ENCODE data around the gene SPRED2. TPM values are rescaled to one million over a fixed set of nuclear protein-coding genes. Genes with fewer than 3 reads are reported as not detected.
A peak's percentile ranks its signal among the peaks of the same experiment; 100 is the strongest.

The SPRED2 gene
- total RNA-seq, 2 experiments from 2014 or later = 12.2 to 12.6 TPM

DNA sequence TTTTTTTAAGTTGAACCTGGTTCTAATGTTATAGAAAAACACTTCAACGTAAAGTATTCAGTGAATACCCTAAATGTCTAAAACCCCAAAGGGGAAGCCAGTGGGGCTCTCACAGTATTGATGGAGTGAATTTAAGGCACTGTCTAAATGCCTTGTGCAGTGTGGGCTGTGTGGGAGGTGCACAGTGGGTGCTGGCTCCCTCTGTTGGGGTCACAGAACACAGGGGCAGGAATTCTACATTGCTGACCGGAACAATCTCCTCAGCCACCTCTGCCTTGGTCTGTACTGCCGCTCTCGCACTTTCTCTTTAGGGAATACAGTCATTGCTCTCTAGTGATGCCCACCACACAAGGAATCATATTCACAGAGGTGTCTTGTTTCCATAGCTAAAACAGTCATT, 45.4 kb downstream of the SPRED2 start:
- H3K4me1 Mint-ChIP-seq = peaks cover 36% of the 10 kb centered on the region
- H3K4me3 Mint-ChIP-seq = no peak overlapping the region
- peaks cover 4% of the 10 kb centered on the region for H3K27me3 Mint-ChIP-seq
- ChIA-PET CTCF (no interaction called here), POLR2A (no interaction called here)
- no peak for DNase-seq
- H3K27ac Mint-ChIP-seq = no peak overlapping the region
- H3K36me3 Mint-ChIP-seq (ENCODE audit: low read depth) = no peaks in the 10 kb centered on the region
- no peaks in the 10 kb centered on the region for H3K9me3 Mint-ChIP-seq

GRCh38 chr2:65386344-65386743, 46.1 kb downstream of the SPRED2 start:
- no peak for DNase-seq
- no peak overlapping the region for H3K27ac Mint-ChIP-seq
- H3K9me3 Mint-ChIP-seq = no peaks in the 10 kb centered on the region
- H3K27me3 Mint-ChIP-seq = peaks cover 4% of the 10 kb centered on the region
- H3K36me3 Mint-ChIP-seq (ENCODE audit: low read depth) = no peaks in the 10 kb centered on the region
- ChIA-PET CTCF (no interaction called here), POLR2A (interaction anchor here (1.0 to 1.2 kb wide), 2 partner anchors 11 to 85 kb away, joined by 3 read pairs; no protein-coding TSS in a partner anchor)
- peaks cover 43% of the 10 kb centered on the region for H3K4me1 Mint-ChIP-seq
- no peak overlapping the region for H3K4me3 Mint-ChIP-seq

- Mint-ChIP-seq H3K4me1 (peaks cover 24% of the 10 kb centered on the region), H3K4me3 (no peak overlapping the region), H3K27me3 (peaks cover 5% of the 10 kb centered on the region), H3K27ac (no peak overlapping the region), H3K9me3 (no peaks in the 10 kb centered on the region), H3K36me3 (ENCODE audit: low read depth) (no peaks in the 10 kb centered on the region)
- ChIA-PET CTCF (interaction anchor here (0.8 to 1.8 kb wide), 7 partner anchors 9 to 108 kb away, joined by 3 to 5 read pairs (median 3); no protein-coding TSS in a partner anchor), POLR2A (interaction anchor here (0.8 to 1.9 kb wide), 6 partner anchors 11 to 53 kb away, joined by 3 to 5 read pairs (median 4); no protein-coding TSS in a partner anchor)
- DNase-seq = no peak
Measured at GRCh38 chr2:65383541-65384488, 48.6 kb downstream of the SPRED2 start.

- ChIA-PET CTCF (interaction anchor here (0.8 to 1.8 kb wide), 6 partner anchors 10 to 107 kb away, joined by 3 to 5 read pairs (median 4); no protein-coding TSS in a partner anchor), POLR2A (interaction anchor here (0.8 to 1.9 kb wide), 7 partner anchors 10 to 54 kb away, joined by 3 to 5 read pairs (median 3); partner anchors contain the start of gene SPRED2)
- Mint-ChIP-seq H3K4me1 (peaks cover 23% of the 10 kb centered on the region), H3K9me3 (no peaks in the 10 kb centered on the region), H3K36me3 (ENCODE audit: low read depth) (no peaks in the 10 kb centered on the region), H3K27ac (no peak overlapping the region), H3K27me3 (peaks cover 5% of the 10 kb centered on the region), H3K4me3 (no peak overlapping the region)
- DNase-seq = peak; percentile 76
Measured at GRCh38 chr2:65382776-65383357, 49.5 kb downstream of the SPRED2 start.

DNA sequence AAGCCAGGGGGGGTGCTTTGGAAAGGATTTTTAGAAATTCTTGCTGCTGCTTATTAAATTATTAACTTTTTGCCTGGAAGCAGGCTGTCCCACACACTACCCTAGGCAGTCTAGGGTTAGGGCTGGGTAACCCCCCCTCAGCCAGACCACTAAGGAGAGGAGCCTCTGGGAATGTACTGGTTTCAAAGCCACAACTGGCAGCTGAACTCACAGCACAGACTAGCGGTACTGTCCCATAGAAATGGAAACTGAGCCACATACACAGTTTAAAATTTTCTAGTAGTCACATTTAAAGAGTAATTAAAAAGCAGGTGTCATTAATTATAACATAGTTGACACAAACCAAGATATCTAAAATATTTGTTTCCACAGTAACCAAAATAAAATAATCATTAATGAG, 50.1 kb downstream of the SPRED2 start:
- H3K4me1 Mint-ChIP-seq = peaks cover 29% of the 10 kb centered on the region
- no peak overlapping the region for H3K27ac Mint-ChIP-seq
- DNase-seq = no peak
- CTCF ChIA-PET = interaction anchor here (1.5 to 1.8 kb wide), 3 partner anchors 15 to 106 kb away, joined by 4 to 5 read pairs (median 5); no protein-coding TSS in a partner anchor
- H3K9me3 Mint-ChIP-seq = no peaks in the 10 kb centered on the region
- peaks cover 5% of the 10 kb centered on the region for H3K27me3 Mint-ChIP-seq
- no peak overlapping the region for H3K4me3 Mint-ChIP-seq
- H3K36me3 Mint-ChIP-seq (ENCODE audit: low read depth) = no peaks in the 10 kb centered on the region
- POLR2A ChIA-PET = interaction anchor here (0.8 to 1.9 kb wide), 6 partner anchors 9 to 55 kb away, joined by 3 to 5 read pairs (median 4); partner anchors contain the start of gene SPRED2

DNA sequence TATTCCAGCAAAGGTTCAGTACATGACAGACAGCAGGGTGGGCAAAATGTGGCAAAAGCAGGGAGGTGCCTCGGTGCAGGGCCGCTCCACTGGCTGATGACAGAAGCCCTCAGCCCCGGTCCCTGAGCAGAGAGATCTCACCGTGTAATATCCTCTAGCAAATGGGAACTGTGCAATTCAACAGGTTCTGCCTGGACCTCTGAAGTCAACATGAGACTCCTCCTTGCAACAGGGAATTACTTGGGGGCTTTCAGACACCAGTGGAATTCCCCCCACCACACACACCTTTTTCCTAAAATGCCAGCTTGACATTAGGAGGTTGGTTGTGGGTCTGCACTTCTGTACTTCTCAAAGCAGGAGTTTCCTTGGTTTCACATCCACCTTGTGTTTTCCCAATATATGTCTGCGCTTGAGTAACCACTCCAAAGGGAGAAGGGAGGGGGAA, 50.8 kb downstream of the SPRED2 start:
- ChIA-PET POLR2A (interaction anchor here (1.9 kb wide), 1 partner anchor 22 kb away, joined by 5 read pairs; no protein-coding TSS in a partner anchor), CTCF (interaction anchor here (0.6 kb wide), 1 partner anchor 19 kb away, joined by 3 read pairs; no protein-coding TSS in a partner anchor)
- DNase-seq = no peak
- Mint-ChIP-seq H3K36me3 (ENCODE audit: low read depth) (no peaks in the 10 kb centered on the region), H3K4me3 (no peak overlapping the region), H3K9me3 (no peaks in the 10 kb centered on the region), H3K27ac (no peak overlapping the region), H3K4me1 (peaks cover 32% of the 10 kb centered on the region), H3K27me3 (peaks cover 5% of the 10 kb centered on the region)

DNA sequence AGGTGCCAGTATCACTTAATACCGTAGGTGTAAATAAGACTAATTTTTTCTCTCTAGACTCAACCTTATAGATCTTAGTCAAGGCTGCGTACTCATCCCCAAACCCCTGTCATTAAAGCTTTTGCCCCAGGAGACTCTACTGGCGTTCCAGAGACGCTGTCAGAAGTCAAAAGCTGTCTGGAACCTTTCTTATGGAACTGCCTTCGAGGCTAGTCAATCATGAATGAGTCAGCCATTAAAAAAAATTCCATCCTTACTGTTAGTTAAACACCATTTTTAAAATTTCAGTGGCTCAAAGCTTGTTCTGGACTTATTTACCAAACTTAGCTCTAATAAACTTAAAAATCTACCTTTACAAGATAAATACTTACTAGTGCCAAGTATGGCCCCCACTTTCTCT, 52.1 kb downstream of the SPRED2 start:
- Mint-ChIP-seq H3K9me3 (no peaks in the 10 kb centered on the region), H3K27ac (no peak overlapping the region), H3K36me3 (ENCODE audit: low read depth) (no peaks in the 10 kb centered on the region), H3K4me3 (no peak overlapping the region), H3K27me3 (peaks cover 4% of the 10 kb centered on the region), H3K4me1 (peaks cover 32% of the 10 kb centered on the region)
- no peak for DNase-seq
- CTCF ChIA-PET = no interaction called here
- POLR2A ChIA-PET = no interaction called here

GRCh38 chr2:65379721-65380171, 52.7 kb downstream of the SPRED2 start:
- H3K4me3 Mint-ChIP-seq = no peak overlapping the region
- peaks cover 4% of the 10 kb centered on the region for H3K27me3 Mint-ChIP-seq
- peaks cover 35% of the 10 kb centered on the region for H3K4me1 Mint-ChIP-seq
- ChIA-PET POLR2A (no interaction called here), CTCF (interaction anchor here (2.2 kb wide), 1 partner anchor 10 kb away, joined by 6 read pairs; no protein-coding TSS in a partner anchor)
- H3K9me3 Mint-ChIP-seq = no peaks in the 10 kb centered on the region
- DNase-seq = no peak
- H3K27ac Mint-ChIP-seq = no peak overlapping the region
- H3K36me3 Mint-ChIP-seq (ENCODE audit: low read depth) = no peaks in the 10 kb centered on the region

- H3K27ac Mint-ChIP-seq = no peak overlapping the region
- ChIA-PET CTCF (interaction anchor here (2.2 kb wide), 1 partner anchor 11 kb away, joined by 6 read pairs; no protein-coding TSS in a partner anchor), POLR2A (no interaction called here)
- H3K36me3 Mint-ChIP-seq (ENCODE audit: low read depth) = no peaks in the 10 kb centered on the region
- no peaks in the 10 kb centered on the region for H3K9me3 Mint-ChIP-seq
- no peak for DNase-seq
- peaks cover 2% of the 10 kb centered on the region for H3K27me3 Mint-ChIP-seq
- H3K4me1 Mint-ChIP-seq = peaks cover 40% of the 10 kb centered on the region
- H3K4me3 Mint-ChIP-seq = no peak overlapping the region
Measured at GRCh38 chr2:65379223-65379622, 53.2 kb downstream of the SPRED2 start.

GRCh38 chr2:65378290-65378689, 54.1 kb downstream of the SPRED2 start:
- no peak overlapping the region for H3K27ac Mint-ChIP-seq
- CTCF ChIA-PET = interaction anchor here (2.2 kb wide), 1 partner anchor 12 kb away, joined by 6 read pairs; no protein-coding TSS in a partner anchor
- no peaks in the 10 kb centered on the region for H3K36me3 Mint-ChIP-seq (ENCODE audit: low read depth)

GRCh38 chr2:65377556-65378192, 54.7 kb downstream of the SPRED2 start:
- Mint-ChIP-seq H3K4me3 (no peak overlapping the region), H3K36me3 (ENCODE audit: low read depth) (no peaks in the 10 kb centered on the region), H3K4me1 (peaks cover 41% of the 10 kb centered on the region), H3K27me3 (peaks cover 2% of the 10 kb centered on the region), H3K27ac (no peak overlapping the region), H3K9me3 (no peaks in the 10 kb centered on the region)
- POLR2A ChIA-PET = no interaction called here
- no peak for DNase-seq
- CTCF ChIA-PET = interaction anchor here (2.2 kb wide), 1 partner anchor 12 kb away, joined by 6 read pairs; no protein-coding TSS in a partner anchor

More at GRCh38 chr2:65378290-65378689, 54.1 kb downstream of the SPRED2 start:
- H3K4me3 Mint-ChIP-seq = no peak overlapping the region
- peaks cover 2% of the 10 kb centered on the region for H3K27me3 Mint-ChIP-seq
- H3K9me3 Mint-ChIP-seq = no peaks in the 10 kb centered on the region
- no peak for DNase-seq
- peaks cover 43% of the 10 kb centered on the region for H3K4me1 Mint-ChIP-seq
- POLR2A ChIA-PET = no interaction called here

- H3K4me1 Mint-ChIP-seq = peaks cover 36% of the 10 kb centered on the region
- DNase-seq = no peak
- no peak overlapping the region for H3K4me3 Mint-ChIP-seq
- POLR2A ChIA-PET = no interaction called here
- H3K36me3 Mint-ChIP-seq (ENCODE audit: low read depth) = no peaks in the 10 kb centered on the region
- CTCF ChIA-PET = no interaction called here
- no peaks in the 10 kb centered on the region for H3K27me3 Mint-ChIP-seq
- H3K9me3 Mint-ChIP-seq = no peaks in the 10 kb centered on the region
- no peak overlapping the region for H3K27ac Mint-ChIP-seq
Measured at GRCh38 chr2:65375723-65376122, 56.7 kb downstream of the SPRED2 start.

Data from activated CD4-positive, alpha-beta memory T cell treated with anti-CD3 and anti-CD28 coated beads, Interleukin-2, amount 10 ng/mL, durations not matched to agents 7 days and 5 days (primary cell).